ENCODE measurements around the gene OTOF.

Gene OTOF

DNA sequence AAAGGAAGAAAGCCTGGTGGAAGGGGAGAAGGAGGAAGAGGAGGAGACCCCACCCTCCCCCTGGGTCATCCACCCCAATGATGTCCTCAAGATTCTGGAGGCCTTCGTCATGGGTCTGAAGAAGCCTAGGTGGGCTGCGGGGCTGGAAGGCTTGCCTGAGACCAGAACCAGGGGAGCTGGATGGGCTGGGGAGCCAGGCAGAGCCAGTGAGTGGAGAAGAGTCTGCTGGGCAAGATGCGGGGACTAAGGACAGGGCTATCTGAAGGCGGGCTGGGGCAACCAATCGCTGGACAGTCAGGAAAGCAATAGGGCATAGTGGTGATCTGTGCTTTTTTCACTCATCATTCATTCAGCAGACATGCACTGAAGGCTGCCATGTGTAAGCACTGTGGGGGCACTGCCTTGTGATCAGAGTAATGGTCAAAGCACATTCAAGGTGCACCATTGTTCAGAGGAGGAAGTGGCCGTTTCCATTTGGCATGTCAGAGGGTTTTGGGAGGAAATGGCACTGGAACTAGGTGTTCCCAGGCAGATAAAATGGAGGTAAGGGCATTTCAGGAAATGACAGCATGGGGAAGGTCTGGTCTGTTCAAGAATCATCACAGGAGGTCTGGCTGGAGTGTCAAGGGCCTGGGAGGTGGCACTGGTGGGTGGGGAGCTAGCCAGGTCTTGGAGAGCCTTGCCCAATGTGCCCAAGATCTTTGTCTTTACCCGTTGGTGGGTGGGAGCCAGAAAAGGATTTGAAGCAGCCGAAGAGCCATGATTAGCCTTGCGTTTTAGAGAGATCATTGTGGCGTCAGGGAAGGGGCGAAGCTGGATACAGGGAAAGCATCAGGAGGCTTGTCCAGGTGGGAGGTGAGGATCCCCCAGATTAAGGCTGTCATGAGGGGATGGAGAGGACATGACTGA is 24.2 kb downstream of the OTOF start:
- no peaks in the 10 kb centered on the region for H3K9me3 ChIP-seq (replicated peaks; ENCODE audit: insufficient read depth, low read length)
- H3K79me2 ChIP-seq (ENCODE audit: low read length): no peaks in the 10 kb centered on the region
- H3K9me2 ChIP-seq (replicated peaks; ENCODE audit: insufficient read depth, low read length): no peaks in the 10 kb centered on the region

GRCh38 chr2:26451700-26452099 is 26.2 kb downstream of the OTOF start:
- TF ChIP-seq EZH2 (optimal IDR thresholded peaks at IDR 0.05; ENCODE audit: low read depth, low read length): no peak
- no peak for TF ChIP-seq EZH2phosphoT487 (IDR thresholded peaks at IDR 0.05; ENCODE audit: low read length)
- TF ChIP-seq, protein P1, sequence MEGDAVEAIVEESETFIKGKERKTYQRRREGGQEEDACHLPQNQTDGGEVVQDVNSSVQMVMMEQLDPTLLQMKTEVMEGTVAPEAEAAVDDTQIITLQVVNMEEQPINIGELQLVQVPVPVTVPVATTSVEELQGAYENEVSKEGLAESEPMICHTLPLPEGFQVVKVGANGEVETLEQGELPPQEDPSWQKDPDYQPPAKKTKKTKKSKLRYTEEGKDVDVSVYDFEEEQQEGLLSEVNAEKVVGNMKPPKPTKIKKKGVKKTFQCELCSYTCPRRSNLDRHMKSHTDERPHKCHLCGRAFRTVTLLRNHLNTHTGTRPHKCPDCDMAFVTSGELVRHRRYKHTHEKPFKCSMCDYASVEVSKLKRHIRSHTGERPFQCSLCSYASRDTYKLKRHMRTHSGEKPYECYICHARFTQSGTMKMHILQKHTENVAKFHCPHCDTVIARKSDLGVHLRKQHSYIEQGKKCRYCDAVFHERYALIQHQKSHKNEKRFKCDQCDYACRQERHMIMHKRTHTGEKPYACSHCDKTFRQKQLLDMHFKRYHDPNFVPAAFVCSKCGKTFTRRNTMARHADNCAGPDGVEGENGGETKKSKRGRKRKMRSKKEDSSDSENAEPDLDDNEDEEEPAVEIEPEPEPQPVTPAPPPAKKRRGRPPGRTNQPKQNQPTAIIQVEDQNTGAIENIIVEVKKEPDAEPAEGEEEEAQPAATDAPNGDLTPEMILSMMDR (IDR thresholded peaks at IDR 0.05; ENCODE audit: low read length): no peak
- Histone ChIP-seq H3K4me1 (ENCODE audit: low read length) (no peaks in the 10 kb centered on the region), H3K9me3 (replicated peaks; ENCODE audit: insufficient read depth, low read length) (no peaks in the 10 kb centered on the region), H3K27ac (ENCODE audit: low read length) (no peak overlapping the region), H3K79me2 (ENCODE audit: low read length) (no peaks in the 10 kb centered on the region), H3K4me2 (ENCODE audit: low read depth, low read length) (no peak overlapping the region), H3F3A (ENCODE audit: insufficient read depth, low read length) (no peaks in the 10 kb centered on the region), H3K9me2 (replicated peaks; ENCODE audit: insufficient read depth, low read length) (no peaks in the 10 kb centered on the region), H3K36me3 (replicated peaks; ENCODE audit: insufficient read depth, low read length) (no peaks in the 10 kb centered on the region), H2AFZ (ENCODE audit: low read length) (no peak overlapping the region), H3K4me3 (ENCODE audit: low read length) (no peak overlapping the region), H3K9ac (ENCODE audit: low read length) (no peak overlapping the region), H3K27me3 (replicated peaks; ENCODE audit: insufficient read depth, low read length) (no peaks in the 10 kb centered on the region), H4K20me1 (ENCODE audit: insufficient read depth, low read length) (no peaks in the 10 kb centered on the region)
- DNase-seq: no peak

More for the DNA sequence above, 24.2 kb downstream of the OTOF start:
- no peak overlapping the region for H3K27ac ChIP-seq (ENCODE audit: low read length)
- H3K9ac ChIP-seq (ENCODE audit: low read length): no peak overlapping the region
- no peak overlapping the region for H3K4me3 ChIP-seq (ENCODE audit: low read length)
- no peaks in the 10 kb centered on the region for H4K20me1 ChIP-seq (ENCODE audit: insufficient read depth, low read length)
- no peaks in the 10 kb centered on the region for H3F3A ChIP-seq (ENCODE audit: insufficient read depth, low read length)
- H3K36me3 ChIP-seq (replicated peaks; ENCODE audit: insufficient read depth, low read length): no peaks in the 10 kb centered on the region
- no peak overlapping the region for H3K4me2 ChIP-seq (ENCODE audit: low read depth, low read length)
- H2AFZ ChIP-seq (ENCODE audit: low read length): no peak overlapping the region
- no peak for DNase-seq
- H3K4me1 ChIP-seq (ENCODE audit: low read length): no peaks in the 10 kb centered on the region
- no peaks in the 10 kb centered on the region for H3K27me3 ChIP-seq (replicated peaks; ENCODE audit: insufficient read depth, low read length)
- TF ChIP-seq, protein P1 (IDR thresholded peaks at IDR 0.05; ENCODE audit: low read length): no peak
- TF ChIP-seq EZH2 (optimal IDR thresholded peaks at IDR 0.05; ENCODE audit: low read depth, low read length) (no peak), EZH2phosphoT487 (IDR thresholded peaks at IDR 0.05; ENCODE audit: low read length) (no peak)

DNA sequence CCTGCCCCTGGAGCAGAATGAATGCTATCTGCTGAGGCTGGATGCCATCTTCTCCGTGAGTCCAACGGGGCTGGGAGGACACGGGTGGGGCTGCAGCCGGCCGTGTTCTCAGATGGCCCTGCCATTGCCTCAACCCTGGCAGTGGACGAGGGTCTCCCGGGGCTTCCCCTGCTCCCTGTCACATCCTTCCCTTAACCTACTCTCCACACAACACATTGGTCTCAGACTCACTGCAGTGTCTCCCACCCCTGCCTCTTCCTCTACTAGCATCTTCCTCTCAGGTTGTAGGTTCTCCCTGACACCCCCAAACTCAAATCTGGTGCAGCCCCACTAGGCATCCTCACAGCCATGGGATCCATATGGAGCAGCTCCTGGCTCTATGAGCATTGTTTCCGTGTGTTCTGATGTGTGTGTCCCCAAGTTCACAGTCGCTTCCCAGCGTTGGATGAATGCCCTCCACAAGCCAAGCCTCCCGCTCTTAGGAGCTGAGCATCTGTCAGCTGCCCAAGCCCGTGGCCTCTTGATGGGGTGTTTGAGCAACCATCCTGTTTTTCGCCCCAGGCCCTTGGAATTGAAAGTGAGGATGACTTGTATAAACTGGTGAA is 27.8 kb downstream of the OTOF start:
- no peaks in the 10 kb centered on the region for H3K36me3 ChIP-seq (replicated peaks; ENCODE audit: insufficient read depth, low read length)
- no peak overlapping the region for H3K27ac ChIP-seq (ENCODE audit: low read length)
- no peaks in the 10 kb centered on the region for H3K9me3 ChIP-seq (replicated peaks; ENCODE audit: insufficient read depth, low read length)
- no peak for DNase-seq
- H3K27me3 ChIP-seq (replicated peaks; ENCODE audit: insufficient read depth, low read length): no peaks in the 10 kb centered on the region
- no peaks in the 10 kb centered on the region for H3K79me2 ChIP-seq (ENCODE audit: low read length)
- no peaks in the 10 kb centered on the region for H4K20me1 ChIP-seq (ENCODE audit: insufficient read depth, low read length)
- no peaks in the 10 kb centered on the region for H3F3A ChIP-seq (ENCODE audit: insufficient read depth, low read length)
- no peak overlapping the region for H3K4me3 ChIP-seq (ENCODE audit: low read length)
- H3K4me1 ChIP-seq (ENCODE audit: low read length): no peaks in the 10 kb centered on the region
- no peak overlapping the region for H3K4me2 ChIP-seq (ENCODE audit: low read depth, low read length)
- TF ChIP-seq EZH2 (optimal IDR thresholded peaks at IDR 0.05; ENCODE audit: low read depth, low read length): no peak
- TF ChIP-seq, protein P1 (IDR thresholded peaks at IDR 0.05; ENCODE audit: low read length): no peak
- TF ChIP-seq EZH2phosphoT487 (IDR thresholded peaks at IDR 0.05; ENCODE audit: low read length): no peak
- H2AFZ ChIP-seq (ENCODE audit: low read length): no peak overlapping the region
- no peak overlapping the region for H3K9ac ChIP-seq (ENCODE audit: low read length)
- H3K9me2 ChIP-seq (replicated peaks; ENCODE audit: insufficient read depth, low read length): no peaks in the 10 kb centered on the region

Measured in MM.1S (cell line).